Tibial nerve (tissue), 4 donors: ENCODE data around the gene TNP1.

Experiments used
- EP300 ChIP-seq, 2 donors: sonication (generic); formaldehyde crosslinking; IDR thresholded peaks; one replicate each; pipeline ENCODE4 v1.6.1; 2017; ENCODE audit warnings: antibody characterized with exemption in 2 of 2, mild to moderate bottlenecking in 1 of 2
- TF ChIP-seq, protein P1 (sequence below), 5 experiments: fragments of 200-600 bp in 3 of 5; fragments of 450-650 bp in 2 of 5; sonication (generic) in 3 of 5; IDR thresholded peaks; one replicate each; pipeline ENCODE4 v1.5.1; 2016 to 2019; ENCODE audit warnings: antibody characterized with exemption in 5 of 5, mild to moderate bottlenecking in 3 of 5, moderate library complexity in 2 of 5

DNA sequence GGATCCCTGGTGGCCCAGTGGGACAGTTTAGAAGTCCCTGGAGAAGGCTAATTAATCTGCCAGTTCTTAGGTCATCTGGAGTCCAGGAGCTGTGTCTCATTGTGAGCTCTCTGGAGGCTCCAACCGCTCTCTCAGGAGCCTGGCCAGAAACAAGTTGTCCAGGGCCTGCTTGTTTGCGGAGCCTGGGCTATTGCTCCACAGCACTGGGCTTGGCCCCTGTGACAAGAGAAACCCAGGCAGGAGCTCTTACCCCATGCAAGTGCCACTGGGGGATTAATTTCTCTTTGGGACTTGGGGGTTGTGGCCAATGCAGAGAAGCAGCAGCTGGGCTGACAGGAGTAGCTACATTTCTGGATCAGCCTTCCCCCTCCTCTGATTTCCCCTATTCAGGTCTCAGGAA is 24.5 kb upstream of the TNP1 start:
- TF ChIP-seq, protein P1, sequence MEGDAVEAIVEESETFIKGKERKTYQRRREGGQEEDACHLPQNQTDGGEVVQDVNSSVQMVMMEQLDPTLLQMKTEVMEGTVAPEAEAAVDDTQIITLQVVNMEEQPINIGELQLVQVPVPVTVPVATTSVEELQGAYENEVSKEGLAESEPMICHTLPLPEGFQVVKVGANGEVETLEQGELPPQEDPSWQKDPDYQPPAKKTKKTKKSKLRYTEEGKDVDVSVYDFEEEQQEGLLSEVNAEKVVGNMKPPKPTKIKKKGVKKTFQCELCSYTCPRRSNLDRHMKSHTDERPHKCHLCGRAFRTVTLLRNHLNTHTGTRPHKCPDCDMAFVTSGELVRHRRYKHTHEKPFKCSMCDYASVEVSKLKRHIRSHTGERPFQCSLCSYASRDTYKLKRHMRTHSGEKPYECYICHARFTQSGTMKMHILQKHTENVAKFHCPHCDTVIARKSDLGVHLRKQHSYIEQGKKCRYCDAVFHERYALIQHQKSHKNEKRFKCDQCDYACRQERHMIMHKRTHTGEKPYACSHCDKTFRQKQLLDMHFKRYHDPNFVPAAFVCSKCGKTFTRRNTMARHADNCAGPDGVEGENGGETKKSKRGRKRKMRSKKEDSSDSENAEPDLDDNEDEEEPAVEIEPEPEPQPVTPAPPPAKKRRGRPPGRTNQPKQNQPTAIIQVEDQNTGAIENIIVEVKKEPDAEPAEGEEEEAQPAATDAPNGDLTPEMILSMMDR (IDR thresholded peaks at IDR 0.05): no peak
- no peak for TF ChIP-seq EP300 (IDR thresholded peaks at IDR 0.05)
